Breast epithelium (tissue), 4 donors: ENCODE measurements around the gene ATP9A. TPM values are rescaled to one million over a fixed set of nuclear protein-coding genes. Genes with fewer than 3 reads are reported as not detected.

Source experiments
- DNase-seq, 2 donors: peaks; one replicate each; pipeline ENCODE4 v3.0.0-alpha.2; 2019; ENCODE audit warnings: low spot score in 2 of 2
- H3K27ac ChIP-seq, 2 donors: fragments of 200-600 bp; sonication (generic) in 1 of 2; one replicate each; pipeline ENCODE4 v1.5.1; 2016 to 2019; ENCODE audit warnings: mild to moderate bottlenecking in 1 of 2
- H3K27me3 ChIP-seq, 2 donors: fragments of 200-600 bp; sonication (generic) in 1 of 2; one replicate each; pipeline versions ENCODE4 v1.5.1 to v1.6.0; 2017 to 2019; ENCODE audit warnings: control low read depth in 1 of 2, mild to moderate bottlenecking in 1 of 2
- H3K36me3 ChIP-seq: fragments of 200-600 bp; one replicate; pipeline ENCODE4 v1.5.1; 2019
- H3K4me1 ChIP-seq, 2 donors: fragments of 200-600 bp; sonication (generic); one replicate each; pipeline ENCODE4 v1.5.1; 2016 to 2019; ENCODE audit warnings: control low read depth in 1 of 2
- H3K4me3 ChIP-seq, 3 donors: fragments of 200-600 bp; sonication (generic); 1 replicate in 2 of 3; 2 replicates in 1 of 3; pipeline ENCODE4 v1.5.1; 2016 to 2019; ENCODE audit warnings: mild to moderate bottlenecking in 3 of 3, moderate library complexity in 2 of 3
- H3K9me3 ChIP-seq, 2 donors: fragments of 200-600 bp; sonication (generic) in 1 of 2; one replicate each; pipeline ENCODE4 v1.5.1; 2016 to 2019; ENCODE audit warnings: control low read depth in 1 of 2
- POLR2A ChIP-seq: fragments of 450-650 bp; IDR thresholded peaks from one replicate; pipeline ENCODE4 v1.6.1; 2016; ENCODE audit warnings: antibody characterized with exemption, mild to moderate bottlenecking, moderate library complexity
- POLR2AphosphoS5 ChIP-seq, 3 donors: sonication (generic); formaldehyde crosslinking; IDR thresholded peaks; one replicate each; pipeline ENCODE4 v1.6.1; 2017; ENCODE audit warnings: antibody characterized with exemption in 3 of 3
- intact Hi-C: fragments of 100-400 bp; cut with DNase I; formaldehyde crosslinking; loops from one replicate; pipeline ENCODE4 v1.15.1; 2023; ENCODE audit warnings: low total_unique reads
- total RNA-seq, 3 donors: library from RNA; depleted of rRNA; stranded (reverse); fragments of >200 nt; gene quantifications; one replicate each; pipeline ENCODE4 v1.1.0, GENCODE V29; 2016
- TF ChIP-seq, protein P1 (sequence below), 3 donors: fragments of 450-650 bp; IDR thresholded peaks; one replicate each; pipeline ENCODE4 v1.5.1; 2016 to 2017; ENCODE audit warnings: antibody characterized with exemption in 3 of 3, mild to moderate bottlenecking in 3 of 3, moderate library complexity in 3 of 3

The ATP9A gene
- total RNA-seq, 3 donors from 2014 or later, result 41.6 to 98.4 (median 50.8) TPM

DNA sequence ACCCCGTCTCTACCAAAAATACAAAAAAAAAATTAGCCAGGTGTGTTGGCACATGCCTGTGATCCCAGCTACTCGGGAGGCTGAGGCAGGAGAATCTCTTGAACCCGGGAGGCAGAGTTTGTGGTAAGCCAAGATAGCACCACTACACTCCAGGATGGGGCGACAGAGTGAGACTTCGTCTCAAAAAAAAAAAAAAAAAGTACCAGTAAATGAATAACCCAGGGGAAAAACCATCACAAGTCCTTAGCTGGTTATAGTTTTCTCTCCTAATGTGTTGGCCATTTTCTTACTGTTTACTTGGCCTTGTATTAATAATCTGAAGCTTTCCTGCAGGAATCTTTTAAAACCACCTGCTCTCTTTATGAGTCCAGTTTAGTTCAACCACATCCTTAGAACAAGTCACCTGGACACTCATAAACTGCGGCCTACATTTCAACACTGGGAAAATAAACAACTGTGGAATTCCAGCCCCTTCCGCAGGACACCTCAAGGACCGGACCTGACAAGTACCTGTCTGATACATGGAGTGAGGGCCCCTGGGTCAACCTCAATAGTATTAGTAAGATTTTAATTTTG lies 102.6 kb downstream of the ATP9A start:
- no peaks in the 10 kb centered on the region for H3K36me3 ChIP-seq
- intact Hi-C loops, result no loop called here
- no peak for DNase-seq
- no peak overlapping the region for H3K4me3 ChIP-seq
- no peaks in the 10 kb centered on the region for H3K9me3 ChIP-seq
- no peak overlapping the region for H3K27ac ChIP-seq
- no peaks in the 10 kb centered on the region for H3K4me1 ChIP-seq
- no peaks in the 10 kb centered on the region for H3K27me3 ChIP-seq
- TF ChIP-seq POLR2AphosphoS5 (IDR thresholded peaks at IDR 0.05), result no peak
- TF ChIP-seq, protein P1, sequence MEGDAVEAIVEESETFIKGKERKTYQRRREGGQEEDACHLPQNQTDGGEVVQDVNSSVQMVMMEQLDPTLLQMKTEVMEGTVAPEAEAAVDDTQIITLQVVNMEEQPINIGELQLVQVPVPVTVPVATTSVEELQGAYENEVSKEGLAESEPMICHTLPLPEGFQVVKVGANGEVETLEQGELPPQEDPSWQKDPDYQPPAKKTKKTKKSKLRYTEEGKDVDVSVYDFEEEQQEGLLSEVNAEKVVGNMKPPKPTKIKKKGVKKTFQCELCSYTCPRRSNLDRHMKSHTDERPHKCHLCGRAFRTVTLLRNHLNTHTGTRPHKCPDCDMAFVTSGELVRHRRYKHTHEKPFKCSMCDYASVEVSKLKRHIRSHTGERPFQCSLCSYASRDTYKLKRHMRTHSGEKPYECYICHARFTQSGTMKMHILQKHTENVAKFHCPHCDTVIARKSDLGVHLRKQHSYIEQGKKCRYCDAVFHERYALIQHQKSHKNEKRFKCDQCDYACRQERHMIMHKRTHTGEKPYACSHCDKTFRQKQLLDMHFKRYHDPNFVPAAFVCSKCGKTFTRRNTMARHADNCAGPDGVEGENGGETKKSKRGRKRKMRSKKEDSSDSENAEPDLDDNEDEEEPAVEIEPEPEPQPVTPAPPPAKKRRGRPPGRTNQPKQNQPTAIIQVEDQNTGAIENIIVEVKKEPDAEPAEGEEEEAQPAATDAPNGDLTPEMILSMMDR (IDR thresholded peaks at IDR 0.05), result no peak
- no peak for TF ChIP-seq POLR2A

DNA sequence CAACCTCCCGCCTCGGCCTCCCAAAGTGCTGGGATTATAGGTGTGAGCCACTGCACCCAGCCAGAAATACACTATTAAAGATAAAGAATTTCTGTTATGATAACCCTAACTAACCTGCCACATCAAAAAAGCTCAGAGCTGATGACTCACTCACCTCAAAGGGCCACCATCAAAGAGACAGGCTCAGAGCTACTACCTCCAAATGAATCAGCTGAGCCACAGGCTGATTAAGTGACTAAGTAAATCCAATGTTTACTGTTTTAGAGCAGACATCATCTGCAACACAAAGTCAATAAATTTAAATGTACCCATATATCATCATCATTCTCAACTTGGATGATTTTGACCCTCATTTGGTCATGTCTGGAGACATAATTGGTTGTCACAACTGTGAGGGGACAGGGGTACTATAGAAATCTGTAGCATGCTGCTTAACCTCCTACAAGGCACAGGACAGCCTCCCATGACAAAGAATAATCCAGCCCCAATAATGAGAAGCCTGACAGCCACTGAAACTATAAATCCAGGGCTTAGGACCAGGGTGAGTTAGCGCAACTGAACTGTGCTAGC lies 106.5 kb downstream of the ATP9A start:
- no peak overlapping the region for H3K4me3 ChIP-seq
- intact Hi-C loops, result no loop called here
- no peaks in the 10 kb centered on the region for H3K4me1 ChIP-seq
- H3K27me3 ChIP-seq, result no peaks in the 10 kb centered on the region
- H3K36me3 ChIP-seq, result no peaks in the 10 kb centered on the region
- no peak for DNase-seq
- TF ChIP-seq, protein P1 (IDR thresholded peaks at IDR 0.05), result no peak
- TF ChIP-seq POLR2AphosphoS5 (IDR thresholded peaks at IDR 0.05) (no peak), POLR2A (no peak)
- H3K9me3 ChIP-seq, result no peaks in the 10 kb centered on the region
- no peak overlapping the region for H3K27ac ChIP-seq

DNA sequence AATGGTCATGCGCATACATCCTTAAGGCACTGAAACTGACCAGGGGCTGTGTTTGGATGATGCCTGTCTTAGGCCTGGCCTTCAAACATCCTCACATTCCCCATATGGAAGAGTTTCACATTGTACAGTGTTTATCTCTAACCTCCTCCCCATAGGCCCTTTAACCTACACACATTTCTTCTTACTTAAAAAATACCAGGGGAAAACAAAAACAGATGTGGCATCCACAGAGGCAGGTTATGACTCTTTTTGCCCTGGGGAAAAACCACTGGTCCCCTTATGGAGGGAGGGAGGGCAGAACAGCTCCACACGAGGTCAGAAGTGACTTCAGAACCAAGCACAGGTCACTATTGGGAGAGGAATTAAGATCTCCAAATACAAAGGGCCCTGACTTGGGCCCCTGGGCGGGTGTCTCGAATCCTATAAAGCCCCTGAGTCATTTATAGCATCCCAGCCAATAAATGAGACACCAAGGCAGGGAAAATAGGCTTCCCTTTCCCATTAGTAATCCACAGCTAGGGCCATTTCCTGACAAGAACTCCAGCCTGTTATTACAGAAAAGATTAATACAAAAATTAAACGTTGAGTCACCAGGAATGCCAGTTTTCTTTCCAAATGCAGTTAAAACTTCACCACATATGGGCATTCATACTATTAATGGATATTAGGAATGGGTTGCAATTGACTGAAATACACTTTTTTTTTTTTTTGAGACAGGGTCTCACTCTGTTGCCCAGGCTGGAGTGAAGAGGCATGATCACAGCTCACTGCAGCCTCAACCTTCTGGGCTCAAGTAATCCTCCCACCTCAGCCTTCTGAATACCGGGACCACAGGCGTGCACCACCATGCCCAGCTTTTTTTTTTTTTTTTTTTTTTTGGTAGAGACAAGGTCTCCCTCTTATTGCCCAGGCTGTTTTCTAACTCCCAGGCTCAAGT lies 107.2 kb downstream of the ATP9A start:
- H3K9me3 ChIP-seq, result no peaks in the 10 kb centered on the region
- H3K27ac ChIP-seq, result no peak overlapping the region
- no peaks in the 10 kb centered on the region for H3K4me1 ChIP-seq
- DNase-seq, result no peak
- no peaks in the 10 kb centered on the region for H3K27me3 ChIP-seq
- H3K36me3 ChIP-seq, result no peaks in the 10 kb centered on the region
- TF ChIP-seq, protein P1 (IDR thresholded peaks at IDR 0.05), result no peak
- no peak for TF ChIP-seq POLR2AphosphoS5 (IDR thresholded peaks at IDR 0.05)
- no peak for TF ChIP-seq POLR2A
- intact Hi-C loops, result no loop called here
- H3K4me3 ChIP-seq, result no peak overlapping the region

DNA sequence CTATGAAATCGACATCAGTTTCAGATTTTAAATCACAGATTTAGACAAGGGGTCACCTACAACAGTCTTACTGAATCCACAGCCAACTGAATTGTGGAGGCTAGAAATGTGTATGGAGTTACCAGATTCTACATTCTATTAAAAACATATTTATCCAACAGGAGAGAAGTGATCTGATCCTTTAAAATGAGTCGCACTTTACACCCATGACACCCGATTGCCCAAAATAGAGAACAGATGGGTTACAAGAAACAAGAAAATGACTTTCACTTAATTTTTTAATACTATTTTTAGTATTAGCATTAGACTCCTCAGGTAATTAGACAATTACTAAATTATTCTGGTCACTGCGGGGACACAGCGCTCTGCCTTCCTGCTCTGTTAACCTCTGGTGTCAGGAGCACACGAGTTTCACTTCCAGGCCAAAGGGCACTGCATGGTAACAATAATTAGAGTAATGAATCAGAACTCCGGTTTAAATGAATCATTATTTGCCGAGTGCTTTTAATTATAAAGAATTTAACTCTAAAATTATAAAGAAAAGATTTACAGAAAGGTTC lies 108.6 kb downstream of the ATP9A start:
- H3K4me3 ChIP-seq, result no peak overlapping the region
- intact Hi-C loops, result no loop called here

More for the DNA sequence above, 108.6 kb downstream of the ATP9A start:
- Histone ChIP-seq H3K27ac (no peak overlapping the region), H3K9me3 (no peaks in the 10 kb centered on the region), H3K27me3 (no peaks in the 10 kb centered on the region), H3K4me1 (no peaks in the 10 kb centered on the region), H3K36me3 (no peaks in the 10 kb centered on the region)
- no peak for DNase-seq
- no peak for TF ChIP-seq POLR2AphosphoS5 (IDR thresholded peaks at IDR 0.05)
- TF ChIP-seq, protein P1 (IDR thresholded peaks at IDR 0.05), result no peak
- TF ChIP-seq POLR2A, result no peak
